Measurements from ENCODE around the gene ZNF518A.

The ZNF518A gene

GRCh38 chr10:96137567-96137966 is 7.5 kb downstream of the ZNF518A start:
- Histone ChIP-seq H3K4me3 (ENCODE audit: low read depth, low read length) (no peak overlapping the region), H3K4me1 (ENCODE audit: control insufficient read depth, insufficient read depth, low read length) (no peaks in the 10 kb centered on the region), H3K9me3 (ENCODE audit: control insufficient read depth, insufficient read depth, low read depth, low read length) (no peaks in the 10 kb centered on the region), H3K27ac (ENCODE audit: extremely low read depth, low read depth, low read length) (no peak overlapping the region), H3K36me3 (ENCODE audit: control insufficient read depth in 2 of 2, insufficient read depth in 1 of 2, low read length in 2 of 2) (peaks cover 50 to 75% of the 10 kb centered on the region in 2 experiments)
- TF ChIP-seq FEZF1 (tag by site-specific recombination; IDR thresholded peaks at IDR 0.05) (peak; percentile 53), ZBTB17 (tag by site-specific recombination; IDR thresholded peaks at IDR 0.05) (peak; percentile 87; the same call in 1 of the 2 replicates), ZNF335 (tag by site-specific recombination; conservative IDR thresholded peaks at IDR 0.05) (no peak)
- POLR2A ChIA-PET: no interaction called here
- CTCF ChIA-PET: interaction anchor here (0.6 to 1.0 kb wide), 3 partner anchors 85 to 203 kb away, joined by 3 to 4 read pairs (median 4); no protein-coding TSS in a partner anchor

GRCh38 chr10:96138102-96138501 is 8.0 kb downstream of the ZNF518A start:
- H3K36me3 ChIP-seq (ENCODE audit: control insufficient read depth in 2 of 2, insufficient read depth in 1 of 2, low read length in 2 of 2): peaks cover 55 to 77% of the 10 kb centered on the region in 2 experiments
- TF ChIP-seq ZNF639 (tag by site-specific recombination; IDR thresholded peaks at IDR 0.05) (no peak), ZNF221 (tag by site-specific recombination; IDR thresholded peaks at IDR 0.05; ENCODE audit: borderline replicate concordance) (no peak), PRDM10 (tag by site-specific recombination; IDR thresholded peaks at IDR 0.05) (no peak), GFI1B (tag by site-specific recombination; IDR thresholded peaks at IDR 0.05) (no peak), ZNF664 (tag by site-specific recombination; IDR thresholded peaks at IDR 0.05) (no peak)
- ChIA-PET POLR2A (interaction anchor here (0.7 kb wide), 1 partner anchor 66 kb away, joined by 14 read pairs; no protein-coding TSS in a partner anchor), CTCF (interaction anchor here (1.0 kb wide), 1 partner anchor 203 kb away, joined by 4 read pairs; no protein-coding TSS in a partner anchor)
- no peak overlapping the region for H3K27ac ChIP-seq (ENCODE audit: extremely low read depth, low read depth, low read length)
- H3K9me3 ChIP-seq (ENCODE audit: control insufficient read depth, insufficient read depth, low read depth, low read length): no peaks in the 10 kb centered on the region
- H3K4me3 ChIP-seq (ENCODE audit: low read depth, low read length): no peak overlapping the region
- H3K4me1 ChIP-seq (ENCODE audit: control insufficient read depth, insufficient read depth, low read length): no peaks in the 10 kb centered on the region

DNA sequence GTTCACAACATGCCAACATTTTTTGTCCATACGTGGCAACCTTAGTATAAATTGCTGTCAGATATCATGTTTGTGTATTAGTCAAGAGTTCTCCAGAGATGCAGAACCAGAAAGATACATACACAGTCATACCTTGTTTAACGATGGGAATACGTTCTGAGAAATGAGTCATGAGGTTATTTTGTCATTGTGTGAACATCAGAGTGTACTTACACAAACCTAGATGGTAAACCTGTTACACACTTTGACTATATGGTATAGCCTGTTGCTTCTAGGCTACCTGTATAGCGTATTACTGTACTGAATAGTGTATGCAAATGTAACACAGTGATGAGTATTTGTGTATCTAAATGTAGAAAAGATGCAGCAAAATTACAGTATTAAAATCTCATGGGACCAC is 22.3 kb downstream of the ZNF518A start:
- ChIA-PET CTCF (no interaction called here), POLR2A (no interaction called here)
- no peak overlapping the region for H3K4me3 ChIP-seq (ENCODE audit: low read depth, low read length)
- peaks cover 23 to 62% of the 10 kb centered on the region in 2 experiments for H3K36me3 ChIP-seq (ENCODE audit: control insufficient read depth in 2 of 2, insufficient read depth in 1 of 2, low read length in 2 of 2)
- no peaks in the 10 kb centered on the region for H3K9me3 ChIP-seq (ENCODE audit: control insufficient read depth, insufficient read depth, low read depth, low read length)
- no peaks in the 10 kb centered on the region for H3K4me1 ChIP-seq (ENCODE audit: control insufficient read depth, insufficient read depth, low read length)
- no peak overlapping the region for H3K27ac ChIP-seq (ENCODE audit: extremely low read depth, low read depth, low read length)
- peak; percentile 77 for TF ChIP-seq SCRT2 (tag by site-specific recombination; IDR thresholded peaks at IDR 0.05)
- TF ChIP-seq ZNF133 (tag by site-specific recombination; IDR thresholded peaks at IDR 0.05): no peak

- ChIA-PET POLR2A (interaction anchor here (0.6 kb wide), 1 partner anchor 508 kb away, joined by 3 read pairs; no protein-coding TSS in a partner anchor), CTCF (no interaction called here)
- Histone ChIP-seq H3K4me3 (ENCODE audit: low read depth, low read length) (no peak overlapping the region), H3K9me3 (ENCODE audit: control insufficient read depth, insufficient read depth, low read depth, low read length) (no peaks in the 10 kb centered on the region), H3K4me1 (ENCODE audit: control insufficient read depth, insufficient read depth, low read length) (no peaks in the 10 kb centered on the region), H3K36me3 (ENCODE audit: control insufficient read depth in 2 of 2, insufficient read depth in 1 of 2, low read length in 2 of 2) (peaks cover 23 to 68% of the 10 kb centered on the region in 2 experiments), H3K27ac (ENCODE audit: extremely low read depth, low read depth, low read length) (no peak overlapping the region)
- TF ChIP-seq BCL11A (tag by site-specific recombination; IDR thresholded peaks at IDR 0.05; ENCODE audit: low read depth) (no peak), ZFP37 (tag by site-specific recombination; IDR thresholded peaks at IDR 0.05) (no peak), KLF7 (tag by site-specific recombination; IDR thresholded peaks at IDR 0.05; ENCODE audit: borderline replicate concordance) (no peak), ZNF654 (tag by site-specific recombination; IDR thresholded peaks at IDR 0.05; ENCODE audit: low read depth) (no peak), YY1 (tag by site-specific recombination; IDR thresholded peaks at IDR 0.05) (no peak), ZSCAN30 (tag by site-specific recombination; IDR thresholded peaks at IDR 0.05) (no peak), ZNF561 (tag by site-specific recombination; IDR thresholded peaks at IDR 0.05; ENCODE audit: borderline replicate concordance) (no peak), ZFP69B (tag by site-specific recombination; IDR thresholded peaks at IDR 0.05) (no peak), HOXA7 (CRISPR knock-in tag; IDR thresholded peaks at IDR 0.05; ENCODE audit: borderline replicate concordance) (no peak), ZNF571 (tag by site-specific recombination; IDR thresholded peaks at IDR 0.05) (no peak), ZNF76 (tag by site-specific recombination; IDR thresholded peaks at IDR 0.05; ENCODE audit: borderline replicate concordance, low read depth) (no peak), SP7 (tag by site-specific recombination; IDR thresholded peaks at IDR 0.05) (no peak), ZNF112 (tag by site-specific recombination; IDR thresholded peaks at IDR 0.05) (no peak)
- TF ChIP-seq, protein P1, sequence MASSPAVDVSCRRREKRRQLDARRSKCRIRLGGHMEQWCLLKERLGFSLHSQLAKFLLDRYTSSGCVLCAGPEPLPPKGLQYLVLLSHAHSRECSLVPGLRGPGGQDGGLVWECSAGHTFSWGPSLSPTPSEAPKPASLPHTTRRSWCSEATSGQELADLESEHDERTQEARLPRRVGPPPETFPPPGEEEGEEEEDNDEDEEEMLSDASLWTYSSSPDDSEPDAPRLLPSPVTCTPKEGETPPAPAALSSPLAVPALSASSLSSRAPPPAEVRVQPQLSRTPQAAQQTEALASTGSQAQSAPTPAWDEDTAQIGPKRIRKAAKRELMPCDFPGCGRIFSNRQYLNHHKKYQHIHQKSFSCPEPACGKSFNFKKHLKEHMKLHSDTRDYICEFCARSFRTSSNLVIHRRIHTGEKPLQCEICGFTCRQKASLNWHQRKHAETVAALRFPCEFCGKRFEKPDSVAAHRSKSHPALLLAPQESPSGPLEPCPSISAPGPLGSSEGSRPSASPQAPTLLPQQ (tag by site-specific recombination; IDR thresholded peaks at IDR 0.05): no peak
Observed at GRCh38 chr10:96153070-96153469, 23.0 kb downstream of the ZNF518A start.

Data from HEK293 (cell line).